ENCODE data around the gene MKNK1. TPM values are rescaled to one million over a fixed set of nuclear protein-coding genes. Genes with fewer than 3 reads are reported as not detected.

Gene MKNK1
- total RNA-seq, 1 donor from 2014 or later = 28.0 TPM

DNA sequence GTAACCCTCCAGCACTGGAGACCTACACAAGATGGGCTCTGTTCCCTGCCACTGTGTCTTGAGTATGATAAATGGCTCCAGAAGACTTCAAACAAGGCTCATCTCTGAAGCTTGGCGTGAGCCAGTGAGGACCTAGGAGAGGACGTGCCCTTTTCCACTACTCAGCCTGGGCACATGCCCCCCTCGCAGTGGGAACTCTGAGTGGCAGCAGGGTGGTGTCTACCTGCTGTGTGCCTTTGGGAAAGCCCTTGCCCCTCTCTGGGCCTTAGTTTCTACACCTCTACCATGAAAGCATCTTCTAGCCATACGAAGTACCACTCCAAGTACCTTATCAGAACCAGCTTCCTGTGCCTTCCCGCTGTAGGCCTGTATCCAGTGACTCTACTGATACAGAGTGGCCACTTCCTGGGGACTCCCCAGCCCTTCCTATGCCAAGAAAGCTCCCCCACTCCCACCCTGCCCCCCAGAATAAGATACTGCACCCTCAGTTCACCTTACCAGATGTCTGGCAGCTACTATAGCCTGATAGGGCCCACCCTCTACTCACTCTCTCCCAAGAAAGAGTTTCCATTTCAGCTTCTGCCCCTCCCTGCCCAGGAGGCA lies 15.7 kb upstream of the MKNK1 start:
- no peak overlapping the region for H3K27ac Mint-ChIP-seq (ENCODE audit: unreplicated experiment)
- H3K27me3 Mint-ChIP-seq (ENCODE audit: low read depth) = peaks cover 4% of the 10 kb centered on the region
- no peak overlapping the region for H3K4me3 Mint-ChIP-seq
- H3K36me3 Mint-ChIP-seq (ENCODE audit: low read depth) = no peaks in the 10 kb centered on the region
- H3K9me3 Mint-ChIP-seq = no peaks in the 10 kb centered on the region
- no peak for DNase-seq (ENCODE audit: low read depth, low spot score)
- TF ChIP-seq, protein P1, sequence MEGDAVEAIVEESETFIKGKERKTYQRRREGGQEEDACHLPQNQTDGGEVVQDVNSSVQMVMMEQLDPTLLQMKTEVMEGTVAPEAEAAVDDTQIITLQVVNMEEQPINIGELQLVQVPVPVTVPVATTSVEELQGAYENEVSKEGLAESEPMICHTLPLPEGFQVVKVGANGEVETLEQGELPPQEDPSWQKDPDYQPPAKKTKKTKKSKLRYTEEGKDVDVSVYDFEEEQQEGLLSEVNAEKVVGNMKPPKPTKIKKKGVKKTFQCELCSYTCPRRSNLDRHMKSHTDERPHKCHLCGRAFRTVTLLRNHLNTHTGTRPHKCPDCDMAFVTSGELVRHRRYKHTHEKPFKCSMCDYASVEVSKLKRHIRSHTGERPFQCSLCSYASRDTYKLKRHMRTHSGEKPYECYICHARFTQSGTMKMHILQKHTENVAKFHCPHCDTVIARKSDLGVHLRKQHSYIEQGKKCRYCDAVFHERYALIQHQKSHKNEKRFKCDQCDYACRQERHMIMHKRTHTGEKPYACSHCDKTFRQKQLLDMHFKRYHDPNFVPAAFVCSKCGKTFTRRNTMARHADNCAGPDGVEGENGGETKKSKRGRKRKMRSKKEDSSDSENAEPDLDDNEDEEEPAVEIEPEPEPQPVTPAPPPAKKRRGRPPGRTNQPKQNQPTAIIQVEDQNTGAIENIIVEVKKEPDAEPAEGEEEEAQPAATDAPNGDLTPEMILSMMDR (conservative IDR thresholded peaks at IDR 0.05) = no peak
- H3K4me1 Mint-ChIP-seq = peaks cover 31% of the 10 kb centered on the region

DNA sequence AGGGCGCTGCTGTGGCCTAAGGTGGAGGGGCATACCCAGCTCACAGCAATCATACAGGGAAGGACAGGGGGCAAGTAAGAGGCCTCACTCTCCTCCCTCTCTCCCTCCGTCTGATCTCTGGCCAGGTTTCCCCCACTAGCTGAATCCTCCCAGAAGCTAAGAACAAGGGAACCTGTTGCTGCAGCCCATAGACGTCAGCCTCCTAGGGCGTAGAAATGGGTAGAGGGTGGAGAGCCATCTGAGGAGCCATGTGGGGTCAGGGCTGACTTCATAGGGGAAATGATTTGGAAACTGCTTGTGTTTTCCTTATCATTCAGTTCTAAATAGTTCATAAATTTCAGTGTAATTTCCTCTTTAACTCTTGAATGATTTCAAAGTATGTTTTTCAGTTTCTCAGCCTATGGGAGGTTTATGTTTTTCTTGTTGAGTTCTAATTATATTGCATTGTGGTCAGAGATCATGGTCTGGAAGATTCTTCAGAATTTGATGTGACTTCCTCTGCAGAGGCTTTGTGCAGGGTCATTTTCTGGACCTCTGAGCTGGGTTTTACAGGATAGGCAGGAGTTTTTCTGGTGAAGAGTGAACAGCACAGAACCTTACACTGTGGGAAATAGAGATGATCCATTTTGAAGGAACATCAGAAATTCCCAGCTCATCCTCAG lies 14.8 kb upstream of the MKNK1 start:
- DNase-seq (ENCODE audit: low read depth, low spot score) = no peak
- TF ChIP-seq, protein P1 (conservative IDR thresholded peaks at IDR 0.05) = no peak
- no peak overlapping the region for H3K27ac Mint-ChIP-seq (ENCODE audit: unreplicated experiment)
- peak overlapping the region; percentile 91 for H3K4me3 Mint-ChIP-seq
- no peaks in the 10 kb centered on the region for H3K36me3 Mint-ChIP-seq (ENCODE audit: low read depth)
- H3K4me1 Mint-ChIP-seq = peaks cover 28% of the 10 kb centered on the region
- peaks cover 4% of the 10 kb centered on the region for H3K27me3 Mint-ChIP-seq (ENCODE audit: low read depth)
- no peaks in the 10 kb centered on the region for H3K9me3 Mint-ChIP-seq

DNA sequence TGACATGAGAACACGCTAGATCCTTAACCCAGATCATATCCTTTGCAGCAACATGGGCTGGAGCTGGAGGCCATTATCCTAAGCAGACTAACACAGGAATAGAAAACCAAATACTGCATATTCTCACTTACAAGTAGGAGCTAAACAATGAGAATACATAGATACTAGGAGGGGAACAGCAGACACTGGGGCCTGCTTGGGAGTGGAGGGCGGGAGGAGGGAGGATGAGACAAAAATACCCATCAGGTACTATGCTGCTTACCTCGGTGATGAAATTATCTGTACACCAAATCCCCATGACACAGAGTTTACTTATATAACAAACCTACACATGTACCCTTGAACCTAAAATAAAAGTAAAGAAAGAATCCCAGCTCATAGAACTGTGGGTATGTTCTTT lies 13.8 kb upstream of the MKNK1 start:
- Mint-ChIP-seq H3K4me1 (peaks cover 29% of the 10 kb centered on the region), H3K27me3 (ENCODE audit: low read depth) (peaks cover 4% of the 10 kb centered on the region), H3K27ac (ENCODE audit: unreplicated experiment) (no peak overlapping the region), H3K9me3 (no peaks in the 10 kb centered on the region), H3K4me3 (peak overlapping the region; percentile 91), H3K36me3 (ENCODE audit: low read depth) (no peaks in the 10 kb centered on the region)
- DNase-seq (ENCODE audit: low read depth, low spot score) = no peak
- TF ChIP-seq, protein P1 (conservative IDR thresholded peaks at IDR 0.05) = no peak

DNA sequence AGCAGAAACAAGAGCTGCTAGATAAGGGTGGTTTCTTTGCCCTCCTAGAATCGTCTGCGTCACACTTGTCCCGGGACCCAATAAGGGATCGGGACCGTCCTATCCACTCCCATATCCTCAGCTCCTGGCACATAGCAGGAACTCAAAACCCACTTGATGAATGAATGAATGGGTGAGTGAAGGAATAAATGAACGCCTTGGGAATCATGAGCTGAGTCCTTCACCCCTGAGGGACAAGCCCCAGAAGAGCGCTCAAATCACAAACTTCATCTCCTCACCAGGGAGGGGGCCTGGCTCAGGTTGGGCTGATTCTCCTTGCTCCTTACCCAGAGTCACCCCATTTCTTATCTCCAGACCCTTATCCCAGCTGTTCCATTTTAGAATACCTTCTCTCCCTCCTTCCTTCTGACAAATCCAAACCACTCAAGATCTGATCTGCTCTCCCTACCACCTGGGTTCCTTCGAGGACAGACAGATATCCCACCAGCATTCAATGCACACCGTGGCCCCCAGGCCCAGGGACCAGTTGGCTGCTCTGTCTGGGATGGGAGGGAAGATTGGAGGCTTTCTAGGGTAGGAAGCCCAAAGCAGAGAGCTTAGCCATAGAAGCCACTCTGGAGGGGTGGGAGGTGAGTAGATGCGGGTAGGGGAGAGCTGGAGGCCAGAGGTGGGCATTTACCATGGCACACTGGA lies 13.2 kb upstream of the MKNK1 start:
- Mint-ChIP-seq H3K4me3 (peak overlapping the region; percentile 91), H3K36me3 (ENCODE audit: low read depth) (no peaks in the 10 kb centered on the region), H3K4me1 (peaks cover 29% of the 10 kb centered on the region), H3K27ac (ENCODE audit: unreplicated experiment) (peak overlapping the region; percentile 78), H3K9me3 (no peaks in the 10 kb centered on the region), H3K27me3 (ENCODE audit: low read depth) (peaks cover 4% of the 10 kb centered on the region)
- DNase-seq (ENCODE audit: low read depth, low spot score) = no peak
- TF ChIP-seq, protein P1 (conservative IDR thresholded peaks at IDR 0.05) = no peak

DNA sequence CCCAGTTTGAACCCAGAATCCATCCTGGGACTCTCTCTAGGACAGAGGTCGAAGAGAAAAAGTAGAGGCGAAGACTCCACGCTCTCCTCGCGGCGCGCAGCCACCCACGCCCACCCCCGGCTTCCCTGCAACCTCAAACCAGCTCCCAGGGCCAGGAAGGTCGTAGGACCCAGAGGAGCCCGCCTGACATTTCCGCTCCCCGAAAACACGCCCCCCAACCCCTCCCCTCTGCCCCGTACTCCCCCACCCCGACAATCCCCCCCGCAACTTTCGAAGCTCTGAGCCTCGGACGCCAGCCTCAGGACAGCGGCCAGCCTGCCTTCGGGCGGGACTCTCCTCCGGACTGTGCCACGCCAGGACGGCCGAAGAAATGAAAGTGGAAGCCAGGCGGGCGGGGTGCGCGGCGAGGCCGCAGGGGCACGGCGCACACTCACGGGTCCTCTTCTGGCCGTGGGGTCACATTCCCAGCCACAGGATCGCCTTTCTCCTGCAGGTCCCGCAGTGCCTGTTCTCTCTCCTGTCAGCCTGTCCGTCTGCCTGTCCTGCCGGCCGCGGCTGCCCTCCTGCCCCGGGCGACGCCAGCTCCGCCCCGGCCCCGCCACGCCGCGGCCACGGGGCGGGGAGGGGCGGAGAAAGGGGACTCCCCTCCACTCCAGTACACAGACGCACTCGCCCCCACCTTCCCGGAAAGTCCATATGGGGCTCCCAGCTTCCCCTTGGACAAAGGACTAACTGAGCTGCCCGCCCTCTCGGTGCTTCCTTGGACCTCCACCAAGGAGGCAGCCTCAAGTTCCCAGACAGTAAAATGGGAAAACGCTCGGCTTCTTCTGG lies 12.4 kb upstream of the MKNK1 start, which contains the start of gene MOB3C:
MOB3C (minus strand) TSS at position 535 of the 831 bp plus-strand sequence. CDS start 3,490 bp downstream, outside the sequence.
- H3K4me1 Mint-ChIP-seq = peaks cover 29% of the 10 kb centered on the region
- peaks cover 4% of the 10 kb centered on the region for H3K27me3 Mint-ChIP-seq (ENCODE audit: low read depth)
- no peaks in the 10 kb centered on the region for H3K9me3 Mint-ChIP-seq
- TF ChIP-seq, protein P1 (conservative IDR thresholded peaks at IDR 0.05) = no peak
- H3K4me3 Mint-ChIP-seq = peak within 1 kb of the TSS; percentile 91
- no peaks in the 10 kb centered on the region for H3K36me3 Mint-ChIP-seq (ENCODE audit: low read depth)
- DNase-seq (ENCODE audit: low read depth, low spot score) = peak; percentile 39
- H3K27ac Mint-ChIP-seq (ENCODE audit: unreplicated experiment) = peak within 1 kb of the TSS; percentile 78

Measured in neural crest cell (in vitro differentiated cells).